ENCODE measurements around the gene ERBIN.

DNA sequence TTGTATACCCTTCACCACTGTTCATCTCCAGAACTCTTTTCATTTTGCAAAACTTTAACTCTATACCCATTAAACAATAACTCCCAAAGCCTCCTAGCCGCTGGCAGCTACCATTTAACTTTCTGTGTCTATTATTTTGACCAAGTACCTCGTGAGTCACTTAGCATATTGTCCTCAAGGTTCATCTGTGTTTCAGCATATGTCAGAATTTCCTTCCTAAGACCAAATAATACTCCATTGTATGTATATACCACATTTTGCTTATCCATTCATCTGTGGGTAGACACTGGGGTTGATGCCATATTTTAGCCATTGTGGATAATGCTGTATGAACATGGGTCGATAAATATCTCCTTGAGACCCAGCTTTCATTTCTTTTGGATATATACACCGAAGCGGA is 17.4 kb downstream of the ERBIN start:
- TF ChIP-seq YY1 (IDR thresholded peaks at IDR 0.05; ENCODE audit: insufficient read depth, insufficient read length) (no peak), SUZ12 (IDR thresholded peaks at IDR 0.05; ENCODE audit: extremely low read depth, insufficient read depth, insufficient read length) (no peak), ZNF274 (IDR thresholded peaks at IDR 0.05; ENCODE audit: low read depth, low read length) (no peak)

All from NT2/D1 (cell line).